Measurements from ENCODE around the gene TXNDC11.
A peak's percentile ranks its signal among the peaks of the same experiment; 100 is the strongest.

The TXNDC11 gene

GRCh38 chr16:11649276-11649675 lies 93.4 kb downstream of the TXNDC11 start:
- no peak overlapping the region for H3K4me2 ChIP-seq
- no peak for TF ChIP-seq Cebpa-rat (IDR thresholded peaks at IDR 0.05)
- no peak overlapping the region for H3K4me3 ChIP-seq
- no peak overlapping the region for H3K9ac ChIP-seq
- H3K36me3 ChIP-seq: no peaks in the 10 kb centered on the region
- H3K9me3 ChIP-seq: no peaks in the 10 kb centered on the region
- no peaks in the 10 kb centered on the region for H3K27me3 ChIP-seq
- H4K20me1 ChIP-seq: no peaks in the 10 kb centered on the region
- no peak overlapping the region for H3K27ac ChIP-seq
- peaks cover 16% of the 10 kb centered on the region for H3K4me1 ChIP-seq

- Histone ChIP-seq H4K20me1 (no peaks in the 10 kb centered on the region), H3K27me3 (no peaks in the 10 kb centered on the region), H3K4me2 (no peak overlapping the region), H3K4me3 (no peak overlapping the region), H3K27ac (no peak overlapping the region), H3K36me3 (no peaks in the 10 kb centered on the region), H3K9me3 (no peaks in the 10 kb centered on the region), H3K4me1 (peaks cover 16% of the 10 kb centered on the region), H3K9ac (no peak overlapping the region)
- TF ChIP-seq Cebpa-rat (IDR thresholded peaks at IDR 0.05): no peak
Observed at GRCh38 chr16:11642765-11643116, 99.9 kb downstream of the TXNDC11 start.

- Histone ChIP-seq H3K9ac (no peak overlapping the region), H3K27me3 (no peaks in the 10 kb centered on the region), H4K20me1 (no peaks in the 10 kb centered on the region), H3K27ac (no peak overlapping the region), H3K9me3 (no peaks in the 10 kb centered on the region), H3K4me2 (peak overlapping the region; percentile 61), H3K36me3 (no peaks in the 10 kb centered on the region), H3K4me3 (no peak overlapping the region), H3K4me1 (peaks cover 16% of the 10 kb centered on the region)
- TF ChIP-seq Cebpa-rat (IDR thresholded peaks at IDR 0.05): no peak
Observed at GRCh38 chr16:11640987-11641817, 101.5 kb downstream of the TXNDC11 start.

GRCh38 chr16:11639925-11640899 lies 102.4 kb downstream of the TXNDC11 start:
- Histone ChIP-seq H3K4me2 (no peak overlapping the region), H4K20me1 (no peaks in the 10 kb centered on the region), H3K9me3 (no peaks in the 10 kb centered on the region), H3K4me3 (no peak overlapping the region), H3K27me3 (no peaks in the 10 kb centered on the region), H3K36me3 (no peaks in the 10 kb centered on the region), H3K27ac (no peak overlapping the region), H3K9ac (no peak overlapping the region), H3K4me1 (peaks cover 16% of the 10 kb centered on the region)
- TF ChIP-seq Cebpa-rat (IDR thresholded peaks at IDR 0.05): no peak

GRCh38 chr16:11639008-11639562 lies 103.6 kb downstream of the TXNDC11 start:
- Histone ChIP-seq H3K4me1 (peaks cover 22% of the 10 kb centered on the region), H3K36me3 (no peaks in the 10 kb centered on the region), H3K9ac (no peak overlapping the region), H3K27me3 (no peaks in the 10 kb centered on the region), H3K27ac (no peak overlapping the region), H4K20me1 (no peaks in the 10 kb centered on the region), H3K4me2 (no peak overlapping the region), H3K4me3 (no peak overlapping the region), H3K9me3 (no peaks in the 10 kb centered on the region)
- no peak for TF ChIP-seq Cebpa-rat (IDR thresholded peaks at IDR 0.05)

- Histone ChIP-seq H3K4me2 (no peak overlapping the region), H3K27ac (no peak overlapping the region), H3K4me1 (peaks cover 29% of the 10 kb centered on the region), H3K27me3 (no peaks in the 10 kb centered on the region), H3K36me3 (no peaks in the 10 kb centered on the region), H3K4me3 (no peak overlapping the region), H3K9ac (no peak overlapping the region), H3K9me3 (no peaks in the 10 kb centered on the region), H4K20me1 (no peaks in the 10 kb centered on the region)
- TF ChIP-seq Cebpa-rat (IDR thresholded peaks at IDR 0.05): no peak
Observed at GRCh38 chr16:11638140-11638539, 104.5 kb downstream of the TXNDC11 start.

- TF ChIP-seq Cebpa-rat (IDR thresholded peaks at IDR 0.05): no peak
- peaks cover 38% of the 10 kb centered on the region for H3K4me1 ChIP-seq
- no peak overlapping the region for H3K4me3 ChIP-seq
- H3K9ac ChIP-seq: no peak overlapping the region
- H3K27ac ChIP-seq: no peak overlapping the region
- no peaks in the 10 kb centered on the region for H3K27me3 ChIP-seq
- no peaks in the 10 kb centered on the region for H3K36me3 ChIP-seq
- H4K20me1 ChIP-seq: no peaks in the 10 kb centered on the region
- H3K9me3 ChIP-seq: no peaks in the 10 kb centered on the region
- no peak overlapping the region for H3K4me2 ChIP-seq
Observed at GRCh38 chr16:11637320-11637719, 105.3 kb downstream of the TXNDC11 start.

- H3K36me3 ChIP-seq: no peaks in the 10 kb centered on the region
- no peaks in the 10 kb centered on the region for H3K9me3 ChIP-seq
- H3K27me3 ChIP-seq: no peaks in the 10 kb centered on the region
- no peak for TF ChIP-seq Cebpa-rat (IDR thresholded peaks at IDR 0.05)
- H3K4me2 ChIP-seq: no peak overlapping the region
- no peak overlapping the region for H3K9ac ChIP-seq
- no peak overlapping the region for H3K27ac ChIP-seq
- no peaks in the 10 kb centered on the region for H4K20me1 ChIP-seq
- peaks cover 39% of the 10 kb centered on the region for H3K4me1 ChIP-seq
- no peak overlapping the region for H3K4me3 ChIP-seq
Observed at GRCh38 chr16:11636172-11636721, 106.4 kb downstream of the TXNDC11 start.

GRCh38 chr16:11635679-11636171 lies 106.9 kb downstream of the TXNDC11 start:
- Histone ChIP-seq H3K27ac (no peak overlapping the region), H3K9ac (no peak overlapping the region), H3K27me3 (no peaks in the 10 kb centered on the region), H3K9me3 (no peaks in the 10 kb centered on the region), H3K4me1 (peaks cover 39% of the 10 kb centered on the region), H4K20me1 (no peaks in the 10 kb centered on the region), H3K4me3 (no peak overlapping the region), H3K36me3 (no peaks in the 10 kb centered on the region), H3K4me2 (no peak overlapping the region)
- no peak for TF ChIP-seq Cebpa-rat (IDR thresholded peaks at IDR 0.05)

All from BLaER1 (cell line).